Measurements from ENCODE around the gene EEFSEC. TPM values are rescaled to one million over a fixed set of nuclear protein-coding genes. Genes with fewer than 3 reads are reported as not detected.

EEFSEC gene
- total RNA-seq, 1 experiment from 2014 or later, result 15.4 TPM

DNA sequence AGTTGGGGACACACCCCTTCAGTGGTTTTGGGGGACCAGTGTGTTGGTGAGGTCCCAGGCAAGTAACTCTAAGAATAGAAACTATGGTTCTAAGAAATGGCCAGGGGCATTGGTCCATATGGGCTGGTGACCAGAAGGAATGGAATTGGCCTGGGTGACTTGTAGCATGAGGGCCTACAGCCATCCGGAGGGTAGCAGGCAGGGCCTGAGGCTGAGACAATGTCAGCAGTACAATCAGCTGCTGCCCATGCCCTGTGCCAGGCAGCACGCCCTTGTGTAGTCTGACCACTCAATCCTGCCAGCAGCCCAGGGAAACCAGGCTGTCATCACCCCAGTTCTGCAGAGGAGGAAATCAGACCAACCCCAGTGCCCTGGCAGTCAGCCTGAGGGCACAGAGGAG lies 212.9 kb downstream of the EEFSEC start:
- no peaks in the 10 kb centered on the region for H3K27me3 ChIP-seq (ENCODE audit: control insufficient read depth, insufficient read depth, low read length)
- H3K9me3 ChIP-seq (ENCODE audit: control insufficient read depth, insufficient read depth, low read depth, low read length), result no peaks in the 10 kb centered on the region
- CTCF ChIA-PET, result no interaction called here
- ATAC-seq (no peak), DNase-seq (ENCODE audit: low read depth, low spot score) (no peak)
- in situ Hi-C loops (cut with HindIII; ENCODE audit: low pct_unique_long_range_greater_than_20kb, low sequenced_read_pairs), result no loop called here
- intact Hi-C loops (cut with micrococcal nuclease; ENCODE audit: unreplicated experiment), result no loop called here
- H3K4me3 ChIP-seq (ENCODE audit: low read depth in 2 of 2, low read length in 2 of 2), result no peak overlapping the region
- TF ChIP-seq POLR2AphosphoS5 (IDR thresholded peaks at IDR 0.05; ENCODE audit: low read depth, low read length) (no peak), SIN3A (IDR thresholded peaks at IDR 0.05; ENCODE audit: borderline replicate concordance, insufficient read depth, low read depth, low read length) (no peak), TCF7L2 (IDR thresholded peaks at IDR 0.05; ENCODE audit: low read depth, low read length) (no peak), CTCF (IDR thresholded peaks at IDR 0.05) (no peak)
- TF ChIP-seq, protein P1, sequence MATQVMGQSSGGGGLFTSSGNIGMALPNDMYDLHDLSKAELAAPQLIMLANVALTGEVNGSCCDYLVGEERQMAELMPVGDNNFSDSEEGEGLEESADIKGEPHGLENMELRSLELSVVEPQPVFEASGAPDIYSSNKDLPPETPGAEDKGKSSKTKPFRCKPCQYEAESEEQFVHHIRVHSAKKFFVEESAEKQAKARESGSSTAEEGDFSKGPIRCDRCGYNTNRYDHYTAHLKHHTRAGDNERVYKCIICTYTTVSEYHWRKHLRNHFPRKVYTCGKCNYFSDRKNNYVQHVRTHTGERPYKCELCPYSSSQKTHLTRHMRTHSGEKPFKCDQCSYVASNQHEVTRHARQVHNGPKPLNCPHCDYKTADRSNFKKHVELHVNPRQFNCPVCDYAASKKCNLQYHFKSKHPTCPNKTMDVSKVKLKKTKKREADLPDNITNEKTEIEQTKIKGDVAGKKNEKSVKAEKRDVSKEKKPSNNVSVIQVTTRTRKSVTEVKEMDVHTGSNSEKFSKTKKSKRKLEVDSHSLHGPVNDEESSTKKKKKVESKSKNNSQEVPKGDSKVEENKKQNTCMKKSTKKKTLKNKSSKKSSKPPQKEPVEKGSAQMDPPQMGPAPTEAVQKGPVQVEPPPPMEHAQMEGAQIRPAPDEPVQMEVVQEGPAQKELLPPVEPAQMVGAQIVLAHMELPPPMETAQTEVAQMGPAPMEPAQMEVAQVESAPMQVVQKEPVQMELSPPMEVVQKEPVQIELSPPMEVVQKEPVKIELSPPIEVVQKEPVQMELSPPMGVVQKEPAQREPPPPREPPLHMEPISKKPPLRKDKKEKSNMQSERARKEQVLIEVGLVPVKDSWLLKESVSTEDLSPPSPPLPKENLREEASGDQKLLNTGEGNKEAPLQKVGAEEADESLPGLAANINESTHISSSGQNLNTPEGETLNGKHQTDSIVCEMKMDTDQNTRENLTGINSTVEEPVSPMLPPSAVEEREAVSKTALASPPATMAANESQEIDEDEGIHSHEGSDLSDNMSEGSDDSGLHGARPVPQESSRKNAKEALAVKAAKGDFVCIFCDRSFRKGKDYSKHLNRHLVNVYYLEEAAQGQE (IDR thresholded peaks at IDR 0.05; ENCODE audit: insufficient read depth in 1 of 2, low read depth in 2 of 2, low read length in 1 of 2), result no peak
- H3K27ac ChIP-seq (ENCODE audit: low read length), result no peak overlapping the region
- BruUV-seq (replicated peaks), result no TSS peak
- H3K4me1 ChIP-seq (ENCODE audit: control insufficient read depth, insufficient read depth, low read length), result no peaks in the 10 kb centered on the region
- POLR2A ChIA-PET, result interaction anchor here (0.5 kb wide), 1 partner anchor 124 kb away, joined by 4 read pairs; no protein-coding TSS in a partner anchor
- no peaks in the 10 kb centered on the region for H3K36me3 ChIP-seq (ENCODE audit: control insufficient read depth, insufficient read depth, low read length)

DNA sequence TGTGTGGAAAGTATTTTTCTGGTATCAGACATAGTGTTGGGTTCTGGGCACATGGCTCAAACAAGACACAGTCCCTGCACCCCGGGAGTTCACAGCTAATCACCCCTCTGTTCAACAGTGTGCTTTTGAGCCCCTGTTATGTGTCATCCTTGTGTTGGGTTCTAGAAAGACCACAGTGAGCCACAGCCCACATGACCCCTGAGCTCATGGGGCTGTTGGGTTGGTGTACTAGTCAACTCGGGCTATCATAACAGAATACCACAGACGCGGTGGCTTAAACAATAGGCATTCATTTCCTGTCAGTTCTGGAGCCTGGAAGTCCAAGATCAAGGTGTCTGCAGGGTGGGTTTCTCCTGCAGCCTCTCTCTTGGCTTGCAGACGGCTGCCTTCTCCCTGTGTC lies 213.4 kb downstream of the EEFSEC start:
- POLR2A ChIA-PET, result no interaction called here
- in situ Hi-C loops (cut with HindIII; ENCODE audit: low pct_unique_long_range_greater_than_20kb, low sequenced_read_pairs), result no loop called here
- Histone ChIP-seq H3K9me3 (ENCODE audit: control insufficient read depth, insufficient read depth, low read depth, low read length) (no peaks in the 10 kb centered on the region), H3K4me3 (ENCODE audit: low read depth in 2 of 2, low read length in 2 of 2) (no peak overlapping the region), H3K36me3 (ENCODE audit: control insufficient read depth, insufficient read depth, low read length) (no peaks in the 10 kb centered on the region), H3K27ac (ENCODE audit: low read length) (no peak overlapping the region), H3K4me1 (ENCODE audit: control insufficient read depth, insufficient read depth, low read length) (no peaks in the 10 kb centered on the region), H3K27me3 (ENCODE audit: control insufficient read depth, insufficient read depth, low read length) (no peaks in the 10 kb centered on the region)
- BruUV-seq (replicated peaks), result no TSS peak
- no peak for TF ChIP-seq POLR2AphosphoS5 (IDR thresholded peaks at IDR 0.05; ENCODE audit: low read depth, low read length)
- TF ChIP-seq CTCF (IDR thresholded peaks at IDR 0.05), result no peak
- no peak for TF ChIP-seq TCF7L2 (IDR thresholded peaks at IDR 0.05; ENCODE audit: low read depth, low read length)
- no peak for TF ChIP-seq SIN3A (IDR thresholded peaks at IDR 0.05; ENCODE audit: borderline replicate concordance, insufficient read depth, low read depth, low read length)
- TF ChIP-seq, protein P1 (IDR thresholded peaks at IDR 0.05; ENCODE audit: insufficient read depth in 1 of 2, low read depth in 2 of 2, low read length in 1 of 2), result no peak
- intact Hi-C loops (cut with micrococcal nuclease; ENCODE audit: unreplicated experiment), result no loop called here
- no peak for ATAC-seq
- DNase-seq (ENCODE audit: low read depth, low spot score), result no peak
- CTCF ChIA-PET, result no interaction called here

Measured in Panc1 (cell line).